ENCODE measurements around the gene PSMB3.

The PSMB3 gene

DNA sequence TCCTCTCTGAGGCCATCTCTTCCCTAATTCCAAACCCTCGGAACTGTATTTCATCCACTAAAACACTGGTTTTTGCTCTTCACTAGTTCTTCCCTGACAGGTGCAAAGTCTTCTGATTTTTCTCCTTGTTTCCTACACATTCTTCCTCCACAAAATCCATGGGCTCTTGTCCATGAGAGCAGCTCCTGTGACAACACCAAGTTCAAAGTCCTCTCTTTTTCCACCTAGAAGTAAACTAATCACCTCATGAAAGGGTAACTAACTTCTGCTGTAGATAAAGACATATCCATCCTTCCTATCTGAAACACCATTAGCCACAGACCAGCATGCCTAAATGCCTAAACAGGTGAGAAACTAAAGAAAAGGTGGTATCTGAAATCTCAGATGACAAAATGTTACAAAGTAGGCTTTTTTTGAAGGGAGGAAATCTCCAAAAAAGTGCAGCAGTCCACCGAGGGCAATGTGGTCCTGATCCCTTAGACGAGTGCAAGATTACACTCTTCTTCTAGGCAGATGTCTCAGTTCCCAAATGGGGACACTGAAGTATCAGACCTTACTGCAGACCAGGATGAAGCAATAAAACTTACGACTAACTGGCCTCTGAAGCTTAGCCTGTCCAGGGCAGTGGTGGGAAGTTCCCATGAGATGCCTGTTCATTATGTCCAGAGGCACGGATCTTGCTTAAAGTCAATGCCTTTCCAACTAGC is 44.1 kb downstream of the PSMB3 start:
- DNase-seq (ENCODE audit: low read depth), result no peak

DNA sequence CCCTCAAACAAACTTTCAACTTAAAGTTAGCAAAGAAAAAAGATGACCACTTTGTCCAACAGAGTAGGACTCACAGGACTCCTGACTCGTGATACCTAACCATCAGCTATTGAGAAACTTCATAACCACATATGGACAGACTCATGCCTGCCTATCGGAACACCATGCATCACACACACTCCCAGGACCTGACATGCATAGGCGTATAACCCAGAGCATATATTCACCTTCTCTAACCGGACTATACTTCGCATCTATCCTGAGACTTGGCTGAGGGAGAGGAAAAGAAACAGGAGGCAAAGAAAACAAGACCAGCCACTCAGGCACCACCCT is 44.6 kb downstream of the PSMB3 start:
- no peak for DNase-seq (ENCODE audit: low read depth)

DNA sequence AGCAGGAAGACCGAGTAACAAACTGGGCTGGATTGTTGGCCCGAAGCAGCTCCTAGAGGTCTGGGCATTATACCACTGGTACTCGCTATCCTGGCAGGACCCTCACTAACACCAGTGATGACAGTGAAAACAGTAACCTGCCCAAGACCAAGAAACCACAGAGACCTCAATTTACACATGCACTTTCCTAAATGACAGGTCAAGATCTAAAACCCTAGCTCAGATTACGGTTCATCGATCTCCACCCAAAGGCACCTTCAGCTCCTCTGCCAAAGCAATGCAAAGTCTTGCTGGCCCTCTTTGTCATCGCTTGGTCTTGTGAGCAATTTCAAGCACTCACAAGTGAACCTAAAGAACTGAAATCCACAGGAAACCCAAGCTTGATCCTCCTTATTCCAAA is 45.3 kb downstream of the PSMB3 start:
- DNase-seq (ENCODE audit: low read depth), result no peak

DNA sequence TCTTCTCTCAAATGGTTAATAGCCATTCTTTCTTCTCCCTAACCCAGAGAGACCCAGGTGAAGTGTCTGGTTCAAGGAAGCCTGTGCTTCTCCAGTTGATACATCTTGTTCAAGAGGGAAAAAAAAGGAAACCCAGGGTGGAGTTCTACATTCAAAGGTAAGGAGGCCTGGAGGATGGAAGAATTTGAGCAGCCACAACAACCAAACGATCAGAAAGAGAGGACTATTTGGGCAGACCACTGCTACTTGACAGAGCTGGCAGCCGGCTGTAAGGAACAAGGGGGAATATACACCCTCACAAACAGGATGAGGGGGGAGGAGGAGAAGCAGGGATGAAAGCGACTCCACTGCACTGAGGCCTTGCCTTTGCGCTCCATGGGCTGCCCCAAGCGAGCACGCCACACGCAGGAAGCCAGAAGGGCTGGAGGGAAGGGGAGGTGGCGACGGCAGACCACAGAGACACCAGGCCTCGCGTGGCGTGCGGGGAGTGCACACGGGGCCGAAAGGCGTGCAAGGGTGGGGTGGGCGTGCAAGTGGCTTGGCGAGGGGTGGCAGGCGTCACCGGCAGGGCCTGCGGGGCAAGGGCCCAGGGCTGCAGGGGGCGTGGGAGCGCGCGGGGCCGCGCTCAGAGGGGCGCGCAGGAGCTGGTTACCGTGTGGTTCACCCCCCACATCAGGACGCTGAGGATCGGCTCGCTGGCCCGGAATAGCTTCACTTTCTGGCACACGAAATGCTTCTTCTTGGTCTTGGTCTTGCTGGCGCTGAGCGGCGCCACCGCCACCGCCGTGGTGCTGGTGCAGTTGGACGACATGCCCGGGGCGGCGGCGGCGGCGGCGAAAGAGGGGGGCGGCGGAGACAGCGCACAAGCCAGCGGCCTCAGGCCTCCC is 46.3 kb downstream of the PSMB3 start:
- peak; percentile 23 for DNase-seq (ENCODE audit: low read depth)

DNA sequence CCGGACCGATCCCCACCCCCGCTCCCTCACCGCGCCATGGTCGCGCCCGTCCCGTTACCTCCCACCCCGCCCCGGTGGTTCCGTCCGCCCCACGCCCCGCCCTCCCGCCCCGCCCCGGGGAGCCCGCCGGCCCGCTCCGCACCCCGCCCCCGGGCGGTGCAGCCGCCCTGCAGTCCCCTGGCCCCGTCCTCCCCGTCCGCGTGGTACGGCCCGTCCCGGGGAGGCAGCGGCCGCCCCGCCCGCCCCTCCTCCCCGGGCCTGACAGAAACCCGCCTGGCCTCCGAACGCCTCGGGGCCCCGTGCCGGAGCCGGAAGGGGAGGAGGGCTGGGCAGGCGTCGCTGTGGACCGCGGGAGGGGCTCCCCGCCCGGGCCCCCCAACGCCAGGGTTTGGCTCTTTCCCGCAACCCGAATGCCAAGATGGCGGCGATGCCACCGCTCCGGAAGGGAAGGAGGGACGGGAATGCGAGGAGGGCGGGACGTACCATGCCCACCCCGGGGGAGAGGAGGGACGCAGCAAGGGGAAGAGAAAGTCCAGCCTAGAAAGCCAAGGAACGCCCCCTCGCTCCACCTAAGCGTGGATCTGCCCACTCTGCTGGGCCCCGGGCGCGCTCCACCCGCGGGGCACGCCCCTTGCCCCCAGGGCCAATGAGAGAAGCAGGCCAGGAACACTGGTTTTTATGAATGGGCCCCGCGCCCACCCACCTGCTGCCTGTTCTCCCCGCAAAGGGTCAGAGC is 47.1 kb downstream of the PSMB3 start, which contains the start of gene PIP4K2B:
Gene PIP4K2B, minus strand, starts transcription at position 56 of the 736 bp plus-strand sequence. CDS start 132 bp downstream, outside the sequence.
- peak; percentile 65 for DNase-seq (ENCODE audit: low read depth)

DNA sequence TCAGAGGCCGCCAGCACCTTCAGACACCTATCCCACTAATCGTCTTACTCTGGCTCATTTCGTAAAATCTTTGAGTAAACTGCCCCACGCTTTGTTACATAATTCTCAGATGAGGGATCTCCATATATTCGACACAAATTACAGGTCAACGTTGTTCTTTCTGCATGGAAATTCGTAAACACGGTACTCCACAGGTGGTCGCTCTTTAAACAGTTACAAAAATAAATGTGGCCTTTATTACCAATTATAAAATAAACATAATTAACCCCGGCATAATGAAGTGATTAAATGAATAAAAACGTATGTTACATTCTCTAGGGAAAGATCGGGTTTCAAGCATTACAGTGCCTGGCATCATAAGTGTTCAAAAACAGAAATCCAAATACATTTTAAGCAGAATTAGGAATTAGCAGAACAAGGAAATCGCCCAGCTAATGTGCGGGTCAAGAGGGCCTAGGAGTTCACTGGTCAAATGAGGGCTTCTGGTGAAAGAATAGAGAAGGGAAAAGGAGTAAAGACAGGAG is 47.8 kb downstream of the PSMB3 start:
- DNase-seq (ENCODE audit: low read depth), result no peak

DNA sequence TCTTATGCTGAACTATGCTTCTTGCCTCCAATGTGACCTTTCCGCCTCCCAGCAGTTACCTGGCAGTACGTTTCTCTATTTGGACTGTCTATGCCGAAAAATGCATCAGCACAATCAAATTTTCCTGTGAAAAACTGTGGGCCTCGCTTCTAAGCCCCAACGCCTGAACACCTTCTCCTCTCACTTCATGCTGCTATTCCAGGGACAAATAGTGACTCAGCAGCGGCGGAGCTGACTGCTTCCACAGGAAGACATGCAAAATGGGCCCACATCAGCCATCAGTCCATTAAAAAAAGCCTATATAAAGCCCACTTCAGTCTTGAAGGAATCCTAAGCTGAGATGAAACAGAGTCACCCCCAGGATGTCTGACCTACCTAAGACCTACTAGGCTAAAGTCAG is 57.3 kb downstream of the PSMB3 start:
- no peak for DNase-seq (ENCODE audit: low read depth)
